NCI-H2196 (cell line): Measurements from ENCODE around the gene MMAB.
A peak's percentile ranks its signal among the peaks of the same experiment; 100 is the strongest.

ENCODE experiments used
- DNase-seq: peaks from one replicate; lab custom pipeline; 2025; ENCODE audit not compliant: unreplicated experiment; lab: John Stamatoyannopoulos, UW

Gene MMAB

DNA sequence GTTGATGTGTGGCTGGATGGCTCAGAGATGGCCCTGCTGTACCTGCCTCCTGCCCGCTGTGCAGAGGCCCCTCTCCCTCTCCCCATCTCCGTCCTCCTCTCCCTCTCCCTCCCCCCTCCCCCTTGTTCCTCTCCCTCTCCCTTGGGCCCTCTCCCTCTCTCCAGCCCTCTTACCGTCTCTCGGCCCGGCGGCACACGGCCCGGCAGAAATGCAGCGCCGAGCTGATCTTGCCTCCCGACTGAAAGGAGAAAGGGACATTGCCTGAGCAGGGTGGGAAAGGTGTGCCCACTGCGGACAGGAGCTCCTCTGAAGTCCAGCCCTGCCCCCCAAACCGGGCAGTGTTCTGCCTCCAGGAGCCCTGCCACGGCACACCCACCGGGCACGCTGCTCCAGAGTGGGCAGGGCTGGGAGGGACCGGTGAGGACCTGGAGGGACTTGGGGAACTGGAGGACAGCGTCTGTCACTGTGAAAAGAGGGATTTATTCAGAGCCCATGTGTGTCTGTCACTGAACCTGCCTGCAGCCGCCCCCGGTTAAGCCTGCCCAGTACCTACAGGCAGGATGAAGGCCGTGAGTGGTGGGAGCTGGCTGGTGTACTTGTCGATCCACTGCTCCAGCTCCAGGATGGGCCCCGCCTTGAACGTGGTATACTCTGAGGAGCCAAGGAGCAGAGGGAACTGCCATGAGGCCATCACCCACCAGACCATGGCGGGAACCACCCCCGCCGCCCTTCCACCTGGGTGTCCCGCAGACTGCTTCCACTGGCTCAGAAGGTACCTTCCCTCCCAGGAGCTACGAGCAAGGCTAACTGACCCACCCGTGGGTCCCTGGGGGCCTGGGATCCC is 12.2 kb downstream of the MMAB start:
- DNase-seq: no peak

- DNase-seq: no peak
Observed at GRCh38 chr12:109559601-109560000, 13.7 kb downstream of the MMAB start.

- no peak for DNase-seq
Observed at GRCh38 chr12:109559200-109559505, 14.2 kb downstream of the MMAB start.

GRCh38 chr12:109558374-109559199 is 14.7 kb downstream of the MMAB start:
- no peak for DNase-seq

DNA sequence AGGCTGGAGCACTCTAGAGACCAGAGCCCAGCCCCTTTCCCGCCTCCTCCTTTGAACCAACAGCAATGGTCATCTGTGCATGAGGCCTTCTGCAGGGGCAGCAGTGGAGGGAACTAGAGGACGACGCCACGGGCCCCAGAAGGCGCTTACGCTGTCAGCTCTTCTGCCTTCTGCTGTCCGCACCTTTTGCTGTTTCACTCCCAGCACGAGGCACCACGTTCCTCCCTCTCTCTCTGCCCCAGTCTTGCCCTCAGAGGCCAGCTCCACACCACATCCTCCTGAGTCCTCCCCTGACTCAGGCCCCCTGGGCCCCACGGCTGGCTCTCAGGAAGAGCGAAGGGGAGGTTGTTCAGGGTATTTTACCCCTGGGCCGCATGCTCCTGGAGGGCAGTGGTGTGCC is 15.5 kb downstream of the MMAB start:
- DNase-seq: no peak

DNA sequence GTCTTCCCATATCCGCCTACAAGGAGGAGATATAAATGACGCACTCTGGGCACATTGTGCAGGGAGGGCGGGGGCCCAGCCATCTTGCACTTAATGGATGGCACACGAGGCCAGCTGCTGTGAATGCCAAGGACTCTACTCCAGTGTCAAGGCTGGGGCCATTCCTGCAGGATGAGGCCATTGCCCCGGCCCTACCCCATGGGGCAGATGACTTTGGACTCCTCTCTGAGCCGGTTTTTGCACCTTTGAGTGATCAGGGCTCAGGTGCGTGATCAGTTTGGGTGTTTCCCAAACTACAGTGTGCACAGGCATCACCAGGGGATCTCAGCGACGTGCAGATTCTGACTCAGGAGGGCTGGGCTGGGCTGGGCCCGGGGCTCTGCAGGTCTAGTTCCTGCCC is 16.1 kb downstream of the MMAB start:
- DNase-seq: no peak

- DNase-seq: no peak
Observed at GRCh38 chr12:109555431-109556315, 17.6 kb downstream of the MMAB start.

- no peak for DNase-seq
Observed at GRCh38 chr12:109554761-109555160, 18.5 kb downstream of the MMAB start.

GRCh38 chr12:109553906-109554500 is 19.3 kb downstream of the MMAB start:
- no peak for DNase-seq

- DNase-seq: no peak
Observed at GRCh38 chr12:109553483-109553882, 19.8 kb downstream of the MMAB start.

- DNase-seq: no peak
Observed at GRCh38 chr12:109552971-109553370, 20.3 kb downstream of the MMAB start.

- DNase-seq: no peak
Observed at GRCh38 chr12:109551108-109551507, 22.2 kb downstream of the MMAB start.

GRCh38 chr12:109550281-109550680 is 23.0 kb downstream of the MMAB start:
- DNase-seq: no peak

DNA sequence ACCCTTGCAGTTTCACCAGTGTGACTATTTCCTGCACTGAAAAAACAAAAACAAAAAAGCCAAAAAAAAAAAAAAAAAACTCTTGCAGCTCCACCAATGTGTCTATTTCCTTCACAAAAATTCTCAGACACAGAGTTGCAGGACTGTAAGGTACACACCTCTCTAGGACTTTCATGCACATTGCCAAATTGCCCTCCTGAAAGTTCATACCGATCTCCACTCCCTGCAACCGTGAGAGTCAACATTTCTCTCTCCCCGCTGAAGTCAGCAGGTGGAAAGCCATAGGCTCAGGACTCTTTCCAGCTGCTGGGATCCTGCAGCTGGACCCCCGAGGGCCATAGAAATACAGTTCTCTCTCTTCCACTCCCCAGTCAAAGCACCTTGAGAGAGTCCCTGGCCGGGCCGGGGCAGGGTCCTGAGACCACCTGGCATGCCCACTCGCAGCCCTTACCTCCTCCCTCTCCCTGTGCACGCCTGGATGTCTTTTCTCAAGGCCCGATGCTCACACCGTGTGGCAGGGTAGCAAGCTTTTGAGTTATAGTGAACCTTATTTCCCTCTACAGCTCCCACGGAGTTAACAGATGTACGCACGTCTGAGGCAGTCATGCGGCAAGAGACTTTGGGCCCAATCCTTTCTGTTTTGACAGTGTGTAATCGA is 23.6 kb downstream of the MMAB start:
- DNase-seq: no peak

- no peak for DNase-seq
Observed at GRCh38 chr12:109548258-109548657, 25.0 kb downstream of the MMAB start.

DNA sequence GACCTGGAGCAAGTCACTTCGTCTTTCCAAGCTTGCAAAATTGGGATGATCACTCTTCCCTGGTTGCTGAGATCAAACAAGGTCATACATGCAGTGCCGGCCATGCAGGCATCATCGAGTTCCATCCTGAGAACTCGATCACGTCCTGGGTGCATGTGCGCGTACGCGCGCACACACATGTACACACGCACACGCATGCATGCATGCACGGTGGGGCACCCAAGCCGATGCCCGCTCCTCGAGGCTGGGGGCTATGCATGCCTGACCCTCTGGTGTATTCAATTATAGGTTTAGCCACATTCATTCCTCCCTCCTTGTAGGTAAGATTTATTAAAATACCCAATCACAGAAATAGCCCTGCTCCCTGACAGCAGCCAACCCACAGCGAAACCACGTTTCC is 26.0 kb downstream of the MMAB start:
- DNase-seq: no peak

GRCh38 chr12:109545826-109546225 is 27.5 kb downstream of the MMAB start:
- no peak for DNase-seq

DNA sequence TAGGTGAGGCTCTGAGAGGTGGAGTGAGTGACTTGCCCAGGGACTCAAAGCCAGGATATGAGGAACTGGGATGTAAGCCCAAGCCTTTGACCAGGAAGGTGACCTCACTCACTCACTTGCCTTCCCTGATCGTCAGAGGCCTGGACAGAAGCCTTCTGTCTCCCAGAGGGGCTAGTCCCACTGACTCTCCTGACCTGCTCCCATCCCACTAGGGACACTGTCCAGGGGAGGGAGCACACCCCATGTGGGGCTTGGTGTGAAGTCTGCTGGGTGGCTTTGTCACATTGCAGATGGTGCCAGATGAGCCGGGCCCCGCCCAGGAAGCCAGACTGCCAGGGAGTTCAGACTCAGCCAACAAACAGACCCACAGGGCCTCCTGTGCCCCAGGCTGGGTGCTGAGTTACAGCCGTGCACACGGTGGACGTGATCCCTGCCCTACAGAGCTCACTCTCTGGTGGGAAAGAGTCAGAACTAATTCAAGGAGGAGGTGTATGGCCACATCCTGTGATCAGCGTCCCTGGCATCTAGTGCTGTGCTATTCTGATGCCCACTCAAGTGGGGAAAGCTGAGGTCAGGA is 28.3 kb downstream of the MMAB start:
- peak; percentile 23 for DNase-seq

DNA sequence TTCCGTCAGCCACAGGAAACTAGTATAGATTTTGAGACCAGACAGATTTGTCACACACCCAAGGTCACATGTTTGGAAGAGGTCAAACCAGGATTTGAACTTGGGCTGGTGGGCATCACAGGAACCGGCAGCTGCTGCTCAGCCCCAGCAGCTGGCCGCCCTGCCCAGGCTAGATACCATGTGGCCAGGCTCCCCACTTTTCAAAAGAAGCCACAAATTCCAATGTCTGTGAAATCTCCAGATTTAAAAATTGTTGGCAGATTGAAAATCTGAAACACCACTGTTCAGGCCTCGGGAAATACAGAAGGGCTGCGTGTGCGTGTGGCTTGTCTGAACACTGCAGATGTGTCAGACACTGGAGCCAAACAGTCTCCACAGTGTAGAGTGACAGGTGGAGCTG is 30.4 kb downstream of the MMAB start:
- no peak for DNase-seq

DNA sequence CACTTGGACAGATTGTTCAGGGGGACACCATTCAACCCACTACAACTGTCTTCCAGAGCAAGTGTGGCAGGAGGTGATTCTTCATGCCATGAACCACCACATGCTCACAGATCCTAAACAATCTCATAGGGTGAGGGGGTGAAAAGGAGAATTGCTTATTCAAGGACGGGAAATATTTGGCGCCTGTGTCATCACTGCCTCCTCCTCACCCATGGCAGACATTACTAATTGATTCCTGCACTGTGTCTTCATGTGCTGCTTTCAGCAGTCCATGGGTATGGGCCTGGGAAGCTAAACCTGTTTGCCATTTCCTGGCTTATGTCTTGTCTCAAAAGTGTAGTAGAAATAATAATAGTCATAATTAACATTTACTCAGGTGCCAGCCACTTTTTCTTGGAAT is 31.3 kb downstream of the MMAB start:
- DNase-seq: no peak
